Uterine smooth muscle cell (primary cell): Measurements from ENCODE around the gene IRAK3. TPM values are rescaled to one million over a fixed set of nuclear protein-coding genes. Genes with fewer than 3 reads are reported as not detected.

Experiments
- total RNA-seq: library from RNA; depleted of rRNA; stranded (reverse); fragments of >200 nt; gene quantifications from 2 replicates; pipeline ENCODE4 v1.2.3, GENCODE V29; 2014

IRAK3 gene
- total RNA-seq = 2.0 and 2.4 TPM in 2 replicates

GRCh38 chr12:66188584-66189485, at the start of gene IRAK3:
Gene IRAK3 (plus strand): TSS chr12:66189214. CDS start chr12:66189300, 86 bp downstream.

GRCh38 chr12:66169221-66170170, 19.5 kb upstream of the IRAK3 start, which contains the start of gene TMBIM4:
Gene TMBIM4 (minus strand): TSS chr12:66169996. CDS start chr12:66169951, 45 bp downstream.

GRCh38 chr12:66301944-66302826, 113.2 kb downstream of the IRAK3 start, which contains the start of gene HELB:
Gene HELB (plus strand): TSS chr12:66302493. CDS start chr12:66302604, 111 bp downstream.

Other genes with a start within 250 kb of the IRAK3 start
- 4.3 and 5.7 TPM in 2 replicates for gene LLPH, start 58.5 kb upstream of the IRAK3 start, total RNA-seq
- gene TMBIM4, start 19.2 kb upstream of the IRAK3 start, total RNA-seq = 94.6 and 115 TPM in 2 replicates
- 4.6 and 4.9 TPM in 2 replicates for gene HELB, start 113.3 kb downstream of the IRAK3 start, total RNA-seq